Central memory CD8-positive, alpha-beta T cell (primary cell): ENCODE results near the gene BABAM2.

ENCODE experiments used
- ATAC-seq: fragments of 150-1000 bp; cut with Tn5 transposase; replicated peaks from 2 replicates; pipeline ENCODE4 v1.10.0; 2022; ENCODE audit warnings: mild to moderate bottlenecking, moderate FRiP score, moderate number of reproducible peaks; ENCODE audit not compliant: poor library complexity, severe bottlenecking; ENCODE audit errors: extremely low read depth
- DNase-seq, 2 donors: peaks; one replicate each; pipeline ENCODE4 v3.0.0; 2021; ENCODE audit warnings: low spot score in 2 of 2
- H3K27ac Mint-ChIP-seq: one replicate; pipeline ENCODE4 v1.8.0; 2022; ENCODE audit warnings: low read depth, mild to moderate bottlenecking, moderate library complexity, mixed read lengths
- H3K27me3 Mint-ChIP-seq: one replicate; pipeline ENCODE4 v1.8.0; 2022; ENCODE audit warnings: mixed read lengths
- H3K36me3 Mint-ChIP-seq: one replicate; pipeline ENCODE4 v1.8.0; 2022; ENCODE audit warnings: mild to moderate bottlenecking, moderate library complexity, mixed read lengths; ENCODE audit not compliant: insufficient read depth
- H3K4me1 Mint-ChIP-seq: one replicate; pipeline ENCODE4 v1.8.0; 2022; ENCODE audit warnings: mixed read lengths
- H3K4me3 Mint-ChIP-seq: one replicate; pipeline ENCODE4 v1.8.0; 2022; ENCODE audit warnings: mild to moderate bottlenecking, moderate library complexity, mixed read lengths
- H3K9me3 Mint-ChIP-seq: one replicate; pipeline ENCODE4 v1.8.0; 2022; ENCODE audit warnings: mixed read lengths

BABAM2 gene

DNA sequence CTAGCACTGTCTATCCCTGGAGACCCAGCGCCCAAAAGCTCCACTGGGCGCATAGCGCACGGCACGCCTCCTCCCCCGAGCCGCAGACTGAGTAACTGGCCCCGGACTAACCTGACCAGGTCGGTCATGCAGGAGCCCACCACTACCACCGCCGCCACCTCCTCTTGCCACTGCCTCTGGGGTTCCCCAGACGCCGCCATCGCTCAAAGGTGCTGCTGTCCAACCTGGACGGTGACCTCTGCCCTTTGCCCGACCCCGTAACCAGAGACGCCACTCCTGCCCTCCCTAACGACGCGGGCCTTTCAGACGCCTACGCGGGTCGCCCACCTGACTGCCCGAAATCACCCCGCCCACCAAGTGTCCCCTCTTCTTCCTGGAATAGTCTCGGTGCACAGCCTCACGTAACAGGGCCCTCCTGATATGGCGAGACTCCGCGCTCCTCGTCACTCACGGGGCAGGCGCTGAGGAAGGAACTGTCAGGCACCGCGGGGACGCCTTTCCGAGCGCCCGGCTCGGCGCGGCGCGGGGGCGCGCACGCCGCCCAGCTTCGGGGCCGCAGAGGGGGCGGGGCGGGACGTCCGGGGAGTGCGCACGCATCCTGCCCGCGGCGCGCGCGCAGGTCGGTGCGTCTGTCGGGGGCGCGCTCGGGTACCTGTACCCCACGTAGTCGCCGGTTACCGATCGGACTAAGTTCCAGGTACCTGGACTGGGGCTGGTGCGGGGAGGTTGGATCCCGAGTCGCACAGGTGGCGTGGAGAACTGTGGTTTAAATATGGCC, at the start of gene BABAM2, which contains the start of gene RBKS:
Gene BABAM2 (plus strand): TSS at position 584 of the 778 bp plus-strand sequence. CDS start 3,828 bp downstream, outside the sequence.
Gene RBKS (minus strand): TSS at position 242 of the 778 bp plus-strand sequence. CDS start 42 bp downstream, at position 200.
- Mint-ChIP-seq H3K9me3 (no peaks in the 10 kb centered on the region), H3K36me3 (peaks cover 29% of the 10 kb centered on the region)

DNA sequence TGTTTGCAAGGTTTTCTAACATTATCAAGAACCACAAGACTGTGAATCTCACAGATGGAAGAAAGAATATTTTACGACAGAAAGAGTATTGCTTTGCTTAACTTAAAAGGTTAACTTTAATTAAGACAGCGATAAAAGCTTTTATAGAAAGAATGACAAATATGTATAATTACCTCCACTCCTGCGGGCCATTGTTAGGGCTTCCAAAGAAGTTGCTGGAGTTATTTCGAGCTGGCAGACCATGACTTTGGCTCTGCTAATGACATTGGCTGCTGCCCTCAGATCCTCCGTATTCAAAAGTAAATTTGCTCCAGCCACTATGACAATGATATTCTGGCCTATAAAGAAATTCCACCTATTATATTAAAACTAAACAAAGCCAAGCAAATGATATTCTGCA, 47.6 kb upstream of the BABAM2 start:
- no peak overlapping the region for H3K27ac Mint-ChIP-seq
- ATAC-seq (no peak), DNase-seq (no peak)
- no peak overlapping the region for H3K4me3 Mint-ChIP-seq
- H3K36me3 Mint-ChIP-seq = peaks cover 2% of the 10 kb centered on the region
- H3K4me1 Mint-ChIP-seq = no peaks in the 10 kb centered on the region
- no peaks in the 10 kb centered on the region for H3K9me3 Mint-ChIP-seq
- H3K27me3 Mint-ChIP-seq = no peaks in the 10 kb centered on the region

More for the DNA sequence above, at the start of gene BABAM2, which contains the start of gene RBKS:
- ATAC-seq (peak; percentile 78), DNase-seq (peak; percentile 88 to 92)
- Mint-ChIP-seq H3K27ac (peak within 1 kb of the TSS; percentile 99), H3K27me3 (peaks cover 10% of the 10 kb centered on the region), H3K4me1 (peaks cover 51% of the 10 kb centered on the region), H3K4me3 (peak within 1 kb of the TSS; percentile 90)

DNA sequence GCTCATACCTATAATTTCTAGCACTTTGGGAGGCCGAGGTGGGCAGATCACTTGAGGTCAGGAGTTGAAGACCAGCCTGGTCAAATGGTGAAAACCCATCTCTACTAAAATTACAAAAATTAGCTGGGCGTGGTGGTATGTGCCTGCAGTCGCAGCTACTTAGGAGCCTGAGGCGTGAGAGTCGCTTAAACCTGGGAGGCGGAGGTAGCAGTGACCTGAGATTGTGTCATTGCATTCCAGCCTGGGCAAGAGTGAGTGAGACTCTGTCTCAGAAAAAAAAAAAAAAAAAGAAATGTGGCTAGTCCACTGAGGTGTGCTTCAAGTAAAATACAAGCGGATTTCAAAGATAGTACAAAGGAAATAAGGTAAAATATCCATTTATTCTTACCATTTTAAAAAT, 46.5 kb upstream of the BABAM2 start:
- DNase-seq = no peak
- Mint-ChIP-seq H3K27ac (no peak overlapping the region), H3K27me3 (no peaks in the 10 kb centered on the region), H3K9me3 (no peaks in the 10 kb centered on the region), H3K4me3 (no peak overlapping the region), H3K4me1 (no peaks in the 10 kb centered on the region), H3K36me3 (peaks cover 2% of the 10 kb centered on the region)
- no peak for ATAC-seq

DNA sequence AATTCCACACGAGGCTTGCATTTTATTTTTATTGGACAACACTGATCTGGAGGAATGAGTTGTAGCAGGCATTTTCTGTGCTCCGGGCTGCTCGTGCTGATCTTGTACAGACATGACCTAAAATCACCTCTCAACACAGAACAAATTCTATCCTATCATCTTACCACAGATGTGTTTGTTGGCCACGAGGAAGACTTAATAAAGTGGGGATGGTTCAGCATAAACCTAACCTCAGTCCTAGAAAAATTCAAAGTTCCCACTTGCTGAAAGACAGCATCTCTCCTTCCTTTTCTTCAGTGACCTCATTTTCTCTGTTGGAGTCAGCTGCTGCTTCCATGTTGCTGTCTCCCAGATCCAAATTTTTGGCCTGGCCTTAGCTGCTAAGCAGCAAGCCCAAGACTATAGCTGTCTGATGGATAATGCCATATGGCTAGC, 45.7 kb upstream of the BABAM2 start:
- Mint-ChIP-seq H3K4me3 (no peak overlapping the region), H3K4me1 (no peaks in the 10 kb centered on the region), H3K36me3 (peaks cover 2% of the 10 kb centered on the region), H3K9me3 (no peaks in the 10 kb centered on the region), H3K27me3 (no peaks in the 10 kb centered on the region), H3K27ac (no peak overlapping the region)
- no peak for ATAC-seq
- DNase-seq = no peak

DNA sequence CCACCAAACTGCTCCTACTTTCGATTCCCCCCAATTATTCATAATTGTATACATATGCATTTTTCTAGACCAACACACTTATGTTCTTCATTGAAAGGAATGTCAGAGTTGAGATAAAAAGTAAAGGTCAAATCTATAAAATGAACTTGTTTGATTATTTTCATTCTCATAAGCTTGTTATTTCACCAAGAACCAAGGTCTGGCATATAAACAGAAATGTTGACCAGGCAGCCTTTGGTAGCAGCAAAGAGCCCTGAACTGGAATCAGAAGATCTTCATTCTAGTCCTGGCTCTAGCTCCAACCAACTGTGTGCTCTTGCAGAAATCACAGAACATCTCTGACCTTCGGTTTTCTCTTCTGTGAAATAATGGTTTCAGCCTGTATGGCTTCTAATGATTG, 43.2 kb upstream of the BABAM2 start:
- H3K9me3 Mint-ChIP-seq = no peaks in the 10 kb centered on the region
- no peak for DNase-seq
- no peaks in the 10 kb centered on the region for H3K4me1 Mint-ChIP-seq
- no peaks in the 10 kb centered on the region for H3K36me3 Mint-ChIP-seq
- H3K27me3 Mint-ChIP-seq = no peaks in the 10 kb centered on the region
- H3K27ac Mint-ChIP-seq = no peak overlapping the region
- H3K4me3 Mint-ChIP-seq = no peak overlapping the region
- ATAC-seq = no peak

DNA sequence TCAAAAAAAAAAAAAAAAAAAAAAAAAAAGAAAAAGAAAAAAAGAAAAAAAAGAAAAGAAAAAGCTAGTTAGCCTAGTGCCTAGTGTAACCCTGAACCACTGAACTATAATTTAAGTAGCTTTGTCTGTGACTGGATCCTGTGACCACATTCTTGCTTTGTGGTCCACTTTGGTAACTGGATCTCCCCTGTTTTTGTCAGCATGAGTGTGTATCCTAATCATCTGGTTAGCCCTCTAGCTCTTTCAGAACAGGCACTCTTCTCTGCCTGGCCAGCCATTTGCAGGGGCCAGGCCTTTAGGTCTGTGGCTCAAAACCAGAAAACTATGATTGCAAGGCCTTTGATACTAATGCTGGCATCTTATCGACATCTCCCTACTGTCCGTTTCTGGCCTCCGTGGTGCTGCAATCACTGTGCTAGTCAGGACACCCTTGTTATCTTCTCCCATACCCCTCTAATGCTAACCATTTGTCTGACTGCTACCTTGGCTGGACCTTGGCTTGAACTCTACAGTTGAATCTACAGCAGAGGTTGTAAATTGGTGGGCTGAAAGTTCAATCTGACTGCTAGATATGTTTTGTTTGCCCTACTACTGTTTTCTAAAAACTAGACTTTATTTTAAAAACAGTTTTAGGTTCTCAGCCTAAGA, 40.8 kb upstream of the BABAM2 start:
- H3K27me3 Mint-ChIP-seq = no peaks in the 10 kb centered on the region
- H3K27ac Mint-ChIP-seq = no peak overlapping the region
- H3K36me3 Mint-ChIP-seq = no peaks in the 10 kb centered on the region
- no peaks in the 10 kb centered on the region for H3K9me3 Mint-ChIP-seq
- ATAC-seq = no peak
- DNase-seq = no peak
- no peak overlapping the region for H3K4me3 Mint-ChIP-seq
- H3K4me1 Mint-ChIP-seq = no peaks in the 10 kb centered on the region

DNA sequence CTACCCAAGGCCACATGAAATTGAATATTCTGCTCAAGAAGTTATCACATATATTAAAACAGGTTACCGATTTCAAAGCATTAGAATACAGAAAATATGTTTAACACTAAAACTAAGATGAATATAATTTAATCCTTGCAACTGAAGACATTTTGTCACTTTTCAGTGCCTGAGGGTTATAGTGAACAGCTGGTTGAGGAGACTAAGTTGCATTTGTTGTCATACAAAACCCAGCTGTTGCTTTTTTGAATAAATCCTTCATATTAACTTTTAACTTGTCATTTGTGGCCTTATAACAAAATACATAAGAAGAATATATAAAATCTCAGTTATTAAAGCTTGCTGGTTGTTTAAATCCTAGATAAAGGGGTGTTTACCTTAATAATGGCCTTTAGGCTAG, 37.8 kb upstream of the BABAM2 start:
- Mint-ChIP-seq H3K27me3 (no peaks in the 10 kb centered on the region), H3K4me3 (no peak overlapping the region), H3K27ac (no peak overlapping the region), H3K36me3 (no peaks in the 10 kb centered on the region), H3K9me3 (no peaks in the 10 kb centered on the region), H3K4me1 (no peaks in the 10 kb centered on the region)
- ATAC-seq = no peak
- no peak for DNase-seq

DNA sequence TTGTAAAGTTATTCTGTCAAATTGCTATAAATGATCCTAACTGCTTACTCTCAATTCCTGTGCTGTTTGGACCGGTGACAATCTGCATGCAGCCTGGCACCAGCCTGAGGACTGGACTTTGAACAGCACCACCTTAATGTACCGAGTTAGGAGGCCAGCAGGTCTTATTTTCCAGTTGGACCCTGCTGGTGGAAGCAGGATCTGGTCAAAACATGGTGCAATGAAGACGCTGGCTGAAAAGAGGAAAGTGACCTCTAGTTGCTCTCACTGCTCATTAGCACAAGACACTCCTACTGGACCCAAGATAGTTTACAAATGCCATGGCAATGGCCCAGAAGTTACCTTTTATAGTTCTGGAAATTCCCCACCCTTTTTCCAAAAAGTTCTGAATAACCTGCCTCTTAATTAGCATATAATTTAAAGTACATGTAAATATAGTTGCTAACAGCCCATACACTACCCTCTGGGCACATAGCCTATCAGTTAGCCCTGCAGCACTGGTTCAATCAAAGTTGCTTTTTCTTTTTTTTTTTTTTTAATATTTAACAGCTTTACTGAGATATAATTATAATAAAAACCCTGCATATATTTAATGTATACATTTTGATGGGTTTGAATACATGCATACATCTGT, 36.2 kb upstream of the BABAM2 start:
- H3K9me3 Mint-ChIP-seq = no peaks in the 10 kb centered on the region
- no peak overlapping the region for H3K27ac Mint-ChIP-seq
- no peak for DNase-seq
- H3K27me3 Mint-ChIP-seq = no peaks in the 10 kb centered on the region
- H3K4me3 Mint-ChIP-seq = no peak overlapping the region
- H3K4me1 Mint-ChIP-seq = no peaks in the 10 kb centered on the region
- H3K36me3 Mint-ChIP-seq = no peaks in the 10 kb centered on the region
- no peak for ATAC-seq

DNA sequence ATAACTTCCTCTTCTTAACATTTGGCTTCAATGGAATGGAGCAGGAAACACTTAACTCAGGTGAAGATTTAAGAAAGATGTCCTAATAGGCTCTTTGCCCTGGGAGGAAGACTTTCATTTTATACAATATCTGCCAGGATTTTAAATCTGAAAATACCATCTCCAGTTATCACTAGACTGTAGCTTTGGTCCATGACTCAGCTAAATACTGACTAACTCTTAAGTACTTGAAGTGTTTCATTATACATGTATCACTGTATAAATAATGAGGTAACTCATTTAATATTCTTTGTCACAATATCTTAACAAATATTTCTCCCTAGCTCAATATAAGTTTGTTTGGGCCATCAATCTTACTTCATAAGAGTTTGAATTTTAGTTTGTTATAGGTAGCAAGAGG, 35.1 kb upstream of the BABAM2 start:
- Mint-ChIP-seq H3K9me3 (no peaks in the 10 kb centered on the region), H3K4me3 (no peak overlapping the region), H3K27ac (no peak overlapping the region), H3K27me3 (no peaks in the 10 kb centered on the region), H3K4me1 (no peaks in the 10 kb centered on the region), H3K36me3 (no peaks in the 10 kb centered on the region)
- DNase-seq (no peak), ATAC-seq (no peak)

DNA sequence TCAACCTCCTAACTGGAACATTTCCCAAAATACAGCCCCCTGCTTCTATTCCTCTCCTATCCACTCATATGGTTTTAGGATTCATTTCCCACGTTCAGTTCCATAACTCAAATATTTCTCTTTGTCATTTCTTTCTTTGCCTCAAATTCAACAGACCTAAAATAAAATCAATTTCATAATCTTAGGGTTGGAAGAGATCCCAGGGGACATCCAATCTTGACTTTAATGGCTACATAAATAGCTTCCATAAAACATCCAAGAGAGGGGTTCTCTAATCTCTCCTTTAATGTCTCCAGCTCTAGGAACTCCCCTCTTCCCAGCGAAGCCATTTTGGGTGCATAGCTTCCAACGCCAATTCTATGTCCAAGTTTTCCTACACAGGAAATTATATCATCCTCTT, 34.1 kb upstream of the BABAM2 start:
- Mint-ChIP-seq H3K9me3 (no peaks in the 10 kb centered on the region), H3K4me3 (no peak overlapping the region), H3K27ac (no peak overlapping the region)

DNA sequence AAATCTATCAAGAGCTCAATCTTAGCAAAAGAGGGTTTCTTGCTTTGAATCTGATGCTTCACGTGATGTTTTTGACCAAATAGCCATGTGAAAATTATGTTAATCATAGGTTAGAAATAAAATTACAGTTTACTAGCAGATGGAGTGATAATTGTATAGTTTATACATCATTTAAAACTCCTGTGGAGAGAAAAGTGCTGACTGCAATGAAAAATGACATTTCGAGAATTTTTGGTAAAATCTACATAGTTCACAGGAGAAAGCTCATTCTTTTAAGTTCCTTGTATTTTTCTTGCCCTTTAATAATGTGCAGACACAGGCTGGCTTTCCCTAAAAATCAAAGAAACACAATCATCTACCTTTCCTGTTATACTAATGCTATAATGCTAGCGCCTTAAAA, 33.6 kb upstream of the BABAM2 start:
- no peak for ATAC-seq
- DNase-seq = no peak
- Mint-ChIP-seq H3K27me3 (no peaks in the 10 kb centered on the region), H3K27ac (no peak overlapping the region), H3K4me3 (no peak overlapping the region), H3K36me3 (no peaks in the 10 kb centered on the region), H3K4me1 (no peaks in the 10 kb centered on the region), H3K9me3 (no peaks in the 10 kb centered on the region)

More for the DNA sequence above, 34.1 kb upstream of the BABAM2 start:
- no peaks in the 10 kb centered on the region for H3K4me1 Mint-ChIP-seq
- no peaks in the 10 kb centered on the region for H3K36me3 Mint-ChIP-seq
- no peaks in the 10 kb centered on the region for H3K27me3 Mint-ChIP-seq
- no peak for DNase-seq
- ATAC-seq = no peak

DNA sequence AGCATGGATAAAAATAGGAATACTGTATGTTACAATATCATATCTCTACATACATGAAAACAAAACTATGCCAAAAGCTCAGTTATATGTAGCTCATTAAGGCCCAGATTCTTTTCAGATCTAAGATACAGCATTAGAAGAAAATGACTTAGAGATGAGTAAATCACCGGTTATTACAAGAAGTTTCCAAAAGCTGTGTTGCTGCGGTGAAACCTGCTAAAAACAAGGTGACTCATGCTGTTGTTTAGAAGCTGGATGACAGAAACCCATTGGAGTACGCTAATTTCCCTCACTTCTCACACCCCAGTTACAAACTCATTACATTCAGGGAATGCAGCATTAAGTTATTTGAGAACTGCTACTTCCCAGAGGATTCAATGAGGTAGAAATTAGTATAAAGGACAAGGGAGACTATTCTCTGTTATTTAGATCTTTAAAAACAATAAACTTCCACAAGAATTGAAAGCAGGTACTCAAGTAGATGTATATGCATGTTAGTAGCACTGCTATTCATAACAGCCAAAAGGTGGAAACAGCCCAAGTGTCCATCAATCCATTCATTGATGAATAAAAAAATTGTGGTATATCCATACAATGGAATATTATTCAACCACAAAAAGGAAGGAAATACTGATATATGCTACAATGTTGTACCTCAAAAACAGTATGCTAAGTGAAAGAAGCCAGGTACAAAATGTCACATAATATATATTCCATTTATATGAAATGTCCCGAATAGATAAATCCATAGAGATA, 32.9 kb upstream of the BABAM2 start:
- no peak overlapping the region for H3K4me3 Mint-ChIP-seq
- no peak overlapping the region for H3K27ac Mint-ChIP-seq
- H3K9me3 Mint-ChIP-seq = no peaks in the 10 kb centered on the region

More for the DNA sequence above, 32.9 kb upstream of the BABAM2 start:
- no peaks in the 10 kb centered on the region for H3K4me1 Mint-ChIP-seq
- H3K36me3 Mint-ChIP-seq = no peaks in the 10 kb centered on the region
- ATAC-seq (no peak), DNase-seq (no peak)
- H3K27me3 Mint-ChIP-seq = no peaks in the 10 kb centered on the region
